Cardiac fibroblast (primary cell): ENCODE measurements around the gene FGF4.
A peak's percentile ranks its signal among the peaks of the same experiment; 100 is the strongest.

Experiments
- DNase-seq, 2 donors: peaks; one replicate each; pipeline versions ENCODE4 v3.0.0 to v3.0.0-alpha.2; 2010; ENCODE audit warnings: low read depth in 2 of 2
- H3K4me3 ChIP-seq, 2 donors: replicated peaks in 1 of 2; 1 replicate in 1 of 2; 2 replicates in 1 of 2; pipeline ENCODE4 v1.5.1; 2011; ENCODE audit warnings: low read depth in 2 of 2, low read length in 2 of 2, mild to moderate bottlenecking in 2 of 2, moderate library complexity in 1 of 2
- TF ChIP-seq, protein P1 (sequence below): IDR thresholded peaks from one replicate; pipeline ENCODE4 v1.5.1; 2011; ENCODE audit warnings: low read depth, mild to moderate bottlenecking, low read length, inconsistent platforms

FGF4 gene

GRCh38 chr11:69818603-69819441 lies 43.7 kb upstream of the FGF4 start, which contains the start of gene FGF3:
Gene FGF3 (minus strand): TSS chr11:69819416. CDS start chr11:69818933, 483 bp downstream.
- H3K4me3 ChIP-seq = no peak within 1 kb of the TSS
- no peak for DNase-seq
- TF ChIP-seq, protein P1, sequence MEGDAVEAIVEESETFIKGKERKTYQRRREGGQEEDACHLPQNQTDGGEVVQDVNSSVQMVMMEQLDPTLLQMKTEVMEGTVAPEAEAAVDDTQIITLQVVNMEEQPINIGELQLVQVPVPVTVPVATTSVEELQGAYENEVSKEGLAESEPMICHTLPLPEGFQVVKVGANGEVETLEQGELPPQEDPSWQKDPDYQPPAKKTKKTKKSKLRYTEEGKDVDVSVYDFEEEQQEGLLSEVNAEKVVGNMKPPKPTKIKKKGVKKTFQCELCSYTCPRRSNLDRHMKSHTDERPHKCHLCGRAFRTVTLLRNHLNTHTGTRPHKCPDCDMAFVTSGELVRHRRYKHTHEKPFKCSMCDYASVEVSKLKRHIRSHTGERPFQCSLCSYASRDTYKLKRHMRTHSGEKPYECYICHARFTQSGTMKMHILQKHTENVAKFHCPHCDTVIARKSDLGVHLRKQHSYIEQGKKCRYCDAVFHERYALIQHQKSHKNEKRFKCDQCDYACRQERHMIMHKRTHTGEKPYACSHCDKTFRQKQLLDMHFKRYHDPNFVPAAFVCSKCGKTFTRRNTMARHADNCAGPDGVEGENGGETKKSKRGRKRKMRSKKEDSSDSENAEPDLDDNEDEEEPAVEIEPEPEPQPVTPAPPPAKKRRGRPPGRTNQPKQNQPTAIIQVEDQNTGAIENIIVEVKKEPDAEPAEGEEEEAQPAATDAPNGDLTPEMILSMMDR = no peak

- H3K4me3 ChIP-seq = no peak overlapping the region
- peak in 1 of 2 donors; percentile 5 for DNase-seq
- TF ChIP-seq, protein P1 = no peak
Measured at GRCh38 chr11:69818231-69818602, 43.1 kb upstream of the FGF4 start.

DNA sequence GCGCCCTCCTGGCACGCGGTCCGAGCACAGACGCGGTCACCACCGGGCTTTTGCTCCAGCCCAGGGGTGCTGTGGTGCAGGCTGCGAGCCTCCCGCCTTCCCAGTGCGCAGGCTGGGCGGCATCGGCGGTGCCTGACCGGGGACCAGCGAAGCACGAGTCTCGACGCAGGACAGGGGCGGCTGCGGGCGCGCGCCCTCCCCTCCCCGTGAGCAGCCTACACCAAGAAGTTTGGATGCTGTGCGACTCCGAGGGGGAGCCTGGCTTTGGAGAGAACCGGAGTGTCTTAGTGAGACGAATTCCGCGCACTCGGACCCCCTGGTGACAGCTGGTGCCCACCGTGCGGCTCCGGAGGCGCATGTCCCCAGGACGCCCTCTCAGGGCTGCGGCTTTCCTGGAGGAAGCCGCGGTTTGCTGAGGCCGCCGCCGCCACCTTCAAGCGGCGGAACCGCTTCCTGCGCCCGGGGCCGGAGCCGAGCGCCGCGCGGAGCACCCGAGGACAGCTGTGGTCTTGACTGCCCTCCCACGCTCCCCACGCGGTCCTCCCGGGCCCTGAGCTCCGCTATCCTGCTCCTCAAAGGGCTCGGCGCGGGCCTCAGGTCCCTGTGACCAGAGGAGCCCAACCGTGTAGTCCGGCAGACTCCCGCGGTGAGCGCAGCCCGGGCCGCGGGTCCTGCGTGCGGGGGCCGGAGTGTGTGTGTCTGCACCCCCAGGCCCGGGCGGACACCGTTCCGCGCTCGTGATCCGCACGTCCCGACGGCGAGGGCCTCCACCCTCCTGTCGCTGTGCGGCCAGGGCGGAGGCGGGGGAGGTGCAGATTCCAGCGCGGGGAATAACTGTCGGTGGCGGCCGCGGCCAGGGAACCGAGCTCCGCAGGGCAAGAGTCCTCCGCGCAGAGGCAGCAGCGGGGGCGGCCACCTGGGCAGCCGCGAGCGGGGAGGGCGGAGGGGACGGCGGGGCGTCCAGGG lies 42.4 kb upstream of the FGF4 start:
- H3K4me3 ChIP-seq = no peak overlapping the region
- DNase-seq = peak in 1 of 2 donors; percentile 14
- TF ChIP-seq, protein P1 = no peak

DNA sequence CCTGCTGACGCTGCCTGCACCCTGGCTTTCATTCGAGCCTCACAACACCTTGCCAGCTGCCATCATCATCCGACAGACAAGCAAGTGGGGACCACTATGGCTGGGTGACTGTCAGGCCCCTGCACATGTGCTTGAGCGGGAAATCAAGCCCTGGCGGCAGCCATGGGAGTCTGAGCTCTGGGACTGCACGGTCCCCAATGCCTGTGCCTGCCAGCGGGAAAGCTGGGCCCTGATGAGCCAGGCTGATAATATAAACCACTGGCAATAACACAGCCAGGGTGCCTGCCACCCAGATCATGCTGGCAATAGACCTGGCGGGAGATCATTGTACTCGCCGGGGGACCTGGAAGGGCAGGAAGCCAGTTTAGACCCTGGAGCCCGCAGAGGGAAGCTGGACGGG lies 41.5 kb upstream of the FGF4 start:
- no peak overlapping the region for H3K4me3 ChIP-seq
- DNase-seq = no peak
- TF ChIP-seq, protein P1 = no peak

DNA sequence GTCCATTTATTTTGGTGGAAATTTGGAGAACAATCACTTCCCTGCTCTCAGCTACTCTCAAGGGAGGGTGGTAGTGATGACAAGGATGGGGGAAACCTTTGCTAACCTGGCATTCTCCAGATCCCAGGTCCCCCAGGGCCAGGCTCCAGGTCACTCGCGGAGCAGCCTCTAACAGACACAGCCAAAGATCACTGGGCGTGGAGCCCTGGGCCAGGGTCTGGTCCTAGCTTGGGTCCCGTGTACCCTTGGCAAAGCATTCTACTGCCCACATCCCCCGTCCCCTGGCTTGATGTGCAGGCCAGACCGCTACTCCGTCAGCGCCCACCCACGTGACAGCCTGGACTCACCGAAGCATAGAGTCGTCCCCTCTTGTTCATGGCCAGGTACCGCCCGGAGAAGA lies 40.8 kb upstream of the FGF4 start:
- DNase-seq = no peak
- no peak overlapping the region for H3K4me3 ChIP-seq
- TF ChIP-seq, protein P1 = no peak

- no peak overlapping the region for H3K4me3 ChIP-seq
- no peak for DNase-seq
- TF ChIP-seq, protein P1 = no peak
Measured at GRCh38 chr11:69814902-69815301, 39.8 kb upstream of the FGF4 start.
